GM12864 (cell line): ENCODE measurements around the gene SPTA1.

ENCODE experiments used
- DNase-seq: peaks from one replicate; pipeline ENCODE4 v3.0.0-alpha.2; 2011; ENCODE audit warnings: low read depth
- H3K4me3 ChIP-seq: 2 replicates; pipeline ENCODE4 v1.5.1; 2011; ENCODE audit warnings: mild to moderate bottlenecking, low read depth, low read length, control low read depth
- TF ChIP-seq, protein P1 (sequence below): IDR thresholded peaks from 2 replicates; pipeline ENCODE4 v1.5.1; 2011; ENCODE audit warnings: low read depth, mild to moderate bottlenecking, moderate library complexity, low read length, control low read depth, inconsistent platforms; ENCODE audit errors: missing control alignments

The SPTA1 gene

DNA sequence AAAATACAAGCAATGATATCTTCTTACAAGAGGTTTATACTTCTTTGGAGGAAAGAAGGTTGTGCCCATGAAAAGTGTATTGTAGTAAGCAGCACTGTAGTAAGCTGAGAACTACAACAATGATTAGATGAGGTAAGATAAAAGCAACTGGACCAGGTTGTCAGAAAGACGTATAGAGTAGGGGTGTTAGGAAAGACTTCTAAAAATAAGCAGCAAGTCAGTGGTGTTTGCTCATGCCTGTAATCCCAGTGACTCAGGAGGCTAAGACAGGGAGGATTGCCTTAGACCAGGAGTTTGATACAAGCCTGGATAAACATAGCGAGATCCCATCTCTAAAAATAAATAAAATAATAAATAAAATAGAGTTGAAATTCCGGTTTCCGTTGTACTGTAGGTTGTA, 102.6 kb downstream of the SPTA1 start:
- TF ChIP-seq, protein P1, sequence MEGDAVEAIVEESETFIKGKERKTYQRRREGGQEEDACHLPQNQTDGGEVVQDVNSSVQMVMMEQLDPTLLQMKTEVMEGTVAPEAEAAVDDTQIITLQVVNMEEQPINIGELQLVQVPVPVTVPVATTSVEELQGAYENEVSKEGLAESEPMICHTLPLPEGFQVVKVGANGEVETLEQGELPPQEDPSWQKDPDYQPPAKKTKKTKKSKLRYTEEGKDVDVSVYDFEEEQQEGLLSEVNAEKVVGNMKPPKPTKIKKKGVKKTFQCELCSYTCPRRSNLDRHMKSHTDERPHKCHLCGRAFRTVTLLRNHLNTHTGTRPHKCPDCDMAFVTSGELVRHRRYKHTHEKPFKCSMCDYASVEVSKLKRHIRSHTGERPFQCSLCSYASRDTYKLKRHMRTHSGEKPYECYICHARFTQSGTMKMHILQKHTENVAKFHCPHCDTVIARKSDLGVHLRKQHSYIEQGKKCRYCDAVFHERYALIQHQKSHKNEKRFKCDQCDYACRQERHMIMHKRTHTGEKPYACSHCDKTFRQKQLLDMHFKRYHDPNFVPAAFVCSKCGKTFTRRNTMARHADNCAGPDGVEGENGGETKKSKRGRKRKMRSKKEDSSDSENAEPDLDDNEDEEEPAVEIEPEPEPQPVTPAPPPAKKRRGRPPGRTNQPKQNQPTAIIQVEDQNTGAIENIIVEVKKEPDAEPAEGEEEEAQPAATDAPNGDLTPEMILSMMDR = no peak
- H3K4me3 ChIP-seq = no peak overlapping the region
- no peak for DNase-seq

- no peak within 1 kb of the TSS for H3K4me3 ChIP-seq
- DNase-seq = no peak
- TF ChIP-seq, protein P1 = no peak
Measured at GRCh38 chr1:158579733-158580132, 106.8 kb downstream of the SPTA1 start, which contains the start of gene OR10X1. TSS of gene OR10X1 (minus strand) at chr1:158579899. CDS start at chr1:158579899, 0 bp downstream.

DNA sequence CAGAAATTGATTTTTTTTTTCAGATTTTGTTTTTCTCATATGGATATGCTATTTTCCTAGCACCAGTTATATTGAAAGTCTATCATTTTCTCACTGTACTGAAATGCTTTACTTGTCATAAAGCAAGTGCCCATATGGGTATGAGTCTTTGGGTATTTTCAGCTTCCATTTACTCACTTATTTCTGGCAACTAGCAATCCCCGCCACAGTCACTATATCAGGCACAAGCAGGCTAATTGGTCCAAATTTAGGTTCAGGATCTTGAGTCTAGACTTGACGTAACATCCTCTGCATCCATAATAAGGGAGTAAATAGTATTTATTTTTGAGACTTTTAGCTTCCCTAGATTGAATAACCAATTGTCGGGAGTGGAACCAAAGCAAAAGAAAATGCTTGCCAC, 109.0 kb downstream of the SPTA1 start:
- TF ChIP-seq, protein P1 = no peak
- no peak overlapping the region for H3K4me3 ChIP-seq
- no peak for DNase-seq

DNA sequence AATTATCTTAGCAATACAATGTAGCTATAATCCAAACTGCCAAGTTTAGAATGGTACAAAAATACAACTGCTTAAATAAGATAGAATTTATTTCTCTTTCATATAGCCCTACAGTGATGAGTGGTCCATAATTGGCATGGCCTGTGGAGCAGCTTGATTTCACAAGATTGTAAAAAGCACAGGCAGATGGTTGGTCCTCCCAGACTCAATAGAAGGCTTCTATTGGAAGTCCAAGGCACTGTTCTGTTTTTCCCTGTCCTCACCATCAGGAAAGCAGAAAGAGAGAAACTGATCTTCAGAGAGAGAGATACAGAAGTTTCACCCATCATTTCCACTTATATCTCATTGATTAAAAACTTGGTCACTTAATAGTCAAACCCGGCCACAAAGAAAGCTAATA, 114.3 kb downstream of the SPTA1 start:
- no peak overlapping the region for H3K4me3 ChIP-seq
- TF ChIP-seq, protein P1 = no peak
- DNase-seq = no peak

GRCh38 chr1:158570480-158570879, 116.0 kb downstream of the SPTA1 start, which contains the start of gene OR6P1:
TSS of gene OR6P1 (minus strand) at chr1:158570580. CDS start at chr1:158563604, 6,976 bp downstream.
- TF ChIP-seq, protein P1 = no peak
- H3K4me3 ChIP-seq = no peak within 1 kb of the TSS
- no peak for DNase-seq

- H3K4me3 ChIP-seq = no peak overlapping the region
Measured at GRCh38 chr1:158564608-158565007, 121.9 kb downstream of the SPTA1 start.

GRCh38 chr1:158563853-158564252, 122.7 kb downstream of the SPTA1 start:
- no peak overlapping the region for H3K4me3 ChIP-seq
- DNase-seq = no peak
- TF ChIP-seq, protein P1 = no peak

More at GRCh38 chr1:158564608-158565007, 121.9 kb downstream of the SPTA1 start:
- TF ChIP-seq, protein P1 = no peak
- DNase-seq = no peak
